Fibroblast of lung (primary cell): ENCODE measurements around the gene TMEM191C. TPM values are rescaled to one million over a fixed set of nuclear protein-coding genes. Genes with fewer than 3 reads are reported as not detected.
A peak's percentile ranks its signal among the peaks of the same experiment; 100 is the strongest.
"Not testable (repeated sequence)": the region's sequence is repeated elsewhere in the genome, so short reads cannot be mapped to it uniquely, and the experiment has no call there.

ENCODE experiments used
- DNase-seq, 2 donors: peaks; one replicate each; pipeline versions ENCODE4 v3.0.0 to v3.0.0-alpha.2; 2010; ENCODE audit warnings: low read depth in 2 of 2
- H2AFZ ChIP-seq: 2 replicates; pipeline ENCODE4 v1.5.1; 2012; ENCODE audit warnings: low read length, control low read depth, inconsistent platforms
- H3K27ac ChIP-seq: 2 replicates; pipeline ENCODE4 v1.5.1; 2011; ENCODE audit warnings: low read length, control low read depth; ENCODE audit not compliant: insufficient read depth
- H3K27me3 ChIP-seq: 2 replicates; pipeline ENCODE4 v1.5.1; 2011; ENCODE audit warnings: mild to moderate bottlenecking, low read length; ENCODE audit not compliant: control insufficient read depth, insufficient read depth
- H3K36me3 ChIP-seq: 2 replicates; pipeline ENCODE4 v1.5.1; 2011; ENCODE audit warnings: low read length; ENCODE audit not compliant: control insufficient read depth, insufficient read depth
- H3K4me1 ChIP-seq: 2 replicates; pipeline ENCODE4 v1.5.1; 2011; ENCODE audit warnings: low read length; ENCODE audit not compliant: control insufficient read depth, insufficient read depth; ENCODE audit errors: extremely low read depth
- H3K4me2 ChIP-seq: 2 replicates; pipeline ENCODE4 v1.5.1; 2011; ENCODE audit warnings: low read length, control low read depth; ENCODE audit not compliant: insufficient read depth; ENCODE audit errors: extremely low read depth
- H3K4me3 ChIP-seq, 4 experiments: fragments of 200-600 bp in 1 of 4; sonication (generic) in 1 of 4; replicated peaks in 1 of 4; 2 replicates each; pipeline ENCODE4 v1.5.1; 2011 to 2016; ENCODE audit warnings: low read length in 4 of 4, low read depth in 3 of 4, mild to moderate bottlenecking in 3 of 4, control low read depth in 2 of 4, inconsistent platforms in 1 of 4, mixed read lengths in 1 of 4; ENCODE audit not compliant: insufficient read depth in 1 of 4; ENCODE audit errors: control extremely low read depth in 1 of 4
- H3K79me2 ChIP-seq: 2 replicates; pipeline ENCODE4 v1.5.1; 2012; ENCODE audit warnings: mild to moderate bottlenecking, low read length, inconsistent platforms; ENCODE audit not compliant: control insufficient read depth, insufficient read depth
- H3K9ac ChIP-seq: 2 replicates; pipeline ENCODE4 v1.5.1; 2011; ENCODE audit warnings: mild to moderate bottlenecking, low read length, control low read depth; ENCODE audit not compliant: insufficient read depth
- H3K9me3 ChIP-seq: 2 replicates; pipeline ENCODE4 v1.5.1; 2012; ENCODE audit warnings: low read depth, low read length; ENCODE audit not compliant: control insufficient read depth, insufficient read depth
- H4K20me1 ChIP-seq: 2 replicates; pipeline ENCODE4 v1.5.1; 2011; ENCODE audit warnings: low read length; ENCODE audit not compliant: control insufficient read depth, insufficient read depth; ENCODE audit errors: extremely low read depth
- polyA minus RNA-seq: library from RNA; depleted of rRNA, polyadenylated mRNA; stranded (reverse); fragments of >200 nt; gene quantifications from 2 replicates; pipeline ENCODE4 v1.2.3, GENCODE V29; 2011; ENCODE audit warnings: low replicate concordance
- polyA plus RNA-seq, 2 donors: library from polyadenylated mRNA; depleted of rRNA in 1 of 2; stranded (reverse) in 1 of 2; unstranded in 1 of 2; fragments of >200 nt; gene quantifications; 2 replicates each; pipeline ENCODE4 v1.2.1, GENCODE V29; 2011 to 2012; ENCODE audit warnings: missing spikeins in 1 of 2
- total RNA-seq: library from RNA; depleted of rRNA; stranded (reverse); fragments of >200 nt; gene quantifications from 2 replicates; pipeline ENCODE4 v1.2.1, GENCODE V29; 2014

Gene TMEM191C
- total RNA-seq (0.51 and 2.6 TPM in 2 replicates), polyA plus RNA-seq (0.36 and 1.9 TPM in 2 replicates), polyA minus RNA-seq (not detected in 2 replicates)
- 0.73 and 1.9 TPM in 2 replicates for polyA plus RNA-seq (2012)

DNA sequence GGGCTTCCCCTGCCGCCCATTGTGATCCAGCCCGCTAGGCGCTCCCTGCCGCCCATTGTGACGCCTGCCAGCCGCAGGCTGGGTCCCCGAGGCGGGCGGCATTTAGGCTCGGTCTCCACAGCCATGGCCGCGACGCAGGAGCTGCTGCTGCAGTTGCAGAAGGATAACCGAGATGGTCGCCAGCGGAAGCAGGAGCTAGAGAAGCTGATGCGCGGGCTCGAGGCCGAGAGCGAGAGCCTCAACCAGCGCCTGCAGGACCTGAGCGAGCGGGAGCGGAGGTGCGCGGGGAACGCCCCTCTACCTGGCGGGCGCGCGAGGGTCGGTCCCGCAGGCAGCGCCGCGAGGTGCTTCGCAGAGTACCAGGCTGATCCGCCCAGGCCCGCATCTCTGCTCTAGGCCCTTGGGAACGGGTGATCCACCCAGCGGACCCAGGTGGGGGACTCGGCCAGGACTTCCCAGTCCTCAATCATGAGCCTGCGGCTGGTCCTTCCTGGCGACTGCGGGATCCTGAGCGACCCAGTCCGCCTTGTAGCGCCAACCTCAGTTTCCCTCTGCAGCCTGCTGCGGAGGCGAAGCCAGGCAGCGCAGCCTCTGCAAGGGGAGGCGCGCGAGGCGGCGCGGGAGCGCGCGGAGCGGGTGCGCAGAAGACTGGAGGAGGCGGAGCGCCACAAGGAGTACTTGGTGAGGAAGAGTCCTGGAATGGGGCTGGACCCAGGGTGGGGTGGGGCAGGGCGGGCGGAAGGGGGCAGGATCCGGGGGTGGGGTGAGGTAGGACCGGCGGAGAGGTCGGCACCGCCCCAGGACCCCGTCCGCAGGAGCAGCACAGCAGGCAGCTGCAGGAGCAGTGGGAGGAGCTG lies at the start of gene TMEM191C:
TMEM191C (plus strand) TSS at position 51 of the 857 bp plus-strand sequence; CDS start at position 124, 73 bp downstream.
- H3K4me3 ChIP-seq = peak within 1 kb of the TSS in 3 of 4 experiments; percentile 24 to 51 (median 42)

DNA sequence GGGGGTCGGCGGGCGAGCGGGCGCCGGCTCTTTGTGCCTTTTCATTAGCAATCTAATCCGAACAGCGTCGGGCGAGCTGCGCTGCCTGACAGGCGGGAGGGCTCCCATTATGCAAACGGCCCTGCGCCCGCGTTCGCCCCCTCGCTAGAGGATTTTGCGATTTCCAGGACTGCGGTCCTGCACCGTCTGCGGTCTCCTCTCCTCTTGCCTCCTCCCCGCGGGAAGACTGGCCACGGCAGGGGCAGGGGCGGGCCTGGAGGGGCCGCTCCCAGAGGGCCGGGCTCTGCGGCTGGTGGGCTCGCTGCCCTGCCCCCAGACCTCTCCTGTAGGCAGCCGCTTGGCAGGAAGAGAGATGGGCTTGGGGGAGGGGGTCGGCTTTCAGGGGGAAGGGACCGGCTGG lies 49.3 kb upstream of the TMEM191C start:
- not testable (repeated sequence) for H2AFZ ChIP-seq, H4K20me1 ChIP-seq, H3K27me3 ChIP-seq, H3K79me2 ChIP-seq, H3K9me3 ChIP-seq, H3K4me2 ChIP-seq, H3K27ac ChIP-seq, H3K4me1 ChIP-seq, H3K36me3 ChIP-seq, DNase-seq
- H3K9ac ChIP-seq = peak overlapping the region; percentile 16
- H3K4me3 ChIP-seq = peak overlapping the region in 1 of 4 experiments; percentile 49

More for the DNA sequence above, at the start of gene TMEM191C:
- H3K4me1 ChIP-seq, H3K9me3 ChIP-seq, H4K20me1 ChIP-seq, H3K36me3 ChIP-seq, H2AFZ ChIP-seq, H3K27ac ChIP-seq, H3K27me3 ChIP-seq, H3K79me2 ChIP-seq, DNase-seq, H3K4me2 ChIP-seq, H3K9ac ChIP-seq: not testable (repeated sequence)

DNA sequence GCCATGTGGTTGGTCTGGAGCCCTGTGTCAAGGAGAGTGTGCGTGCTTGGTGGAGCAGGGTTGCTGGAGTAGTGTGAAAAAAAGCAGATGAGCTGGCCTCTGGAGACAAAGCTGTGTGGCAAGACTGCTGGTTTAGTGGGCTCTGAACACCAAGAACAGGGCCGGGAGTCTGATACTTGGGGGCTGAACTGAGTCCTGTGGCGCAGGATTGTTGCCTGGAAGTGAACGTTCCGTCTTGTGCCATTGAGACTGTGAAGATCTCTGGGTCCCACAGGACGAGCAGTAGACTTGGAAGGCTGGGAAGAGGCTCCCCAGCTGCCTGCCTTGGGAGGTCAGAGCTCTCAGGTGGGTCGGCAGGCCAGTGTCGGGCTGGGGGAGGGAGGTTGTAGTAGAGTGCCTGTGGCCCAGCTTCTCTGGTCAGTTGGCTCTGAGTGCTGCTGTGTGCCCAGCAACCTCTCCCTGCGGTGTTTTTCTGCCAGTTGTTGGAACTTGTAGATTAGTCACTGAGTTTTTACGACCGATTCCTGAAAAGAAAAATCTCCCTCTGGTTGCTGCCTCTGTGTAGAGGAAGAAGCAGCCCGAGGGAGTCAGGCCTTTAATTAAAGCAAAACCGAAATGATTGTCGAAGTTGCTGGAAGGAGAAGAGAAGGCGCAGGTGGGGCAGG lies 48.1 kb upstream of the TMEM191C start:
- not testable (repeated sequence) for DNase-seq, H3K36me3 ChIP-seq, H3K9ac ChIP-seq, H3K4me1 ChIP-seq, H2AFZ ChIP-seq, H3K4me2 ChIP-seq, H3K27me3 ChIP-seq, H3K79me2 ChIP-seq, H3K27ac ChIP-seq, H4K20me1 ChIP-seq, H3K4me3 ChIP-seq, H3K9me3 ChIP-seq

DNA sequence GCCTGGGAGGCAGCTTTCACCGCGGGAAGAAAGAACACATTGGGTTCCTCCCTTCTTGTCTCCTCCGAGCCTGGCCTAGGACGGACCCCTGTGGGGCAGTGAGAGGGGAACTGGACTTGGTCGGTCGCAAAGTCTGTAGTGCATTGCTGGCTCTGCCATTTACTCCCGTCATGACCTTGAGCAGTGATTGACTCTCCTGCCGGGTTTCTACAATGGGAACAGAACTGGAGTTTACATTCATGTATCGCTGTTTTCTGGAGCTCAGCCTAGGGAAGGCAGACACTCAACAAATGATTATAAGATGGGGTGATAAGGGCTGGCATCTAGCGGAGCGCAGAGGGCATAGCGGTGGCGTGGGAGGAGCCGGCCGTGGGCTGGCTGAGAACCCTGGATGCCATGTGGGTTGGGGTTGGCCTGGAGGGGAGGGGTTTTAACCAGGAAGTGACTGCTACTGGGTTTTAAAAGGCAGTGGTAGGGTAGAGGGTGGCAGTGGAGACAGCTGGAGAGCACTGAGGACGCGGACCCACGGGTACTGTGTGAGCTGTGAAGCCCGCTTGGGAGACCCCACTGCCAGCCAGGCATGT lies 46.9 kb upstream of the TMEM191C start:
- H3K4me3 ChIP-seq, H3K4me1 ChIP-seq, DNase-seq, H3K27ac ChIP-seq, H3K4me2 ChIP-seq, H3K9me3 ChIP-seq, H3K79me2 ChIP-seq, H3K27me3 ChIP-seq, H3K9ac ChIP-seq, H2AFZ ChIP-seq, H3K36me3 ChIP-seq, H4K20me1 ChIP-seq: not testable (repeated sequence)

DNA sequence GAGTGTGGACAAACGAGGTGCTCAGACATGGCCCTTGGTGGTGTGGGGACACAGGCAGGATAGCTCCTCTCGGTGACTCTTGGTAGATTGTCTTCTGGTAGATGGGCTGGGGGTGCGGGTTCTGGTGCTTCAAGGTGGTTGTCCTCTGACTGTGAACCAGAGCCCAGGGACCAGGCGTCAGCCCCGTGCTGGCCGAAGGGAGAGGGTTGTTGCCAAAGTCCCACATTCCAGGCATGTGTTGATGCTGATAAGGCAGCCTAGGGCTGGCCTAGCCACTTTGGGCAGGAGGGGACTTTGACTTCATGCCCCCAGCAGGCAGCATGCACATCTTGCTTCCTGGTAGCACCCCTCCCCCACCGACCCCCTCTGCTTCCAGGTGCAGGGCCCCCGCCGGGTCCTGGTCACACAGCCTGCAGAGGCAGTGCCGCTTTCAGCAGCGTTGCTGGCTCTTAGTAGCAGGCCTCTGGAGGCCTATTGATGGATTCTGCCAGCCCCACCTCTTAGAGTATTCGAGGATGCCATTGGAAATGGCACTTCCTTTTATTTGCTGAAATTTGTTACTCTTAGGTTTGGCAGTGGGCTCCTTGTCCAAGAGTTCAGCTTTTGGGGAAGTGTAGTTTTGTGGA lies 43.0 kb upstream of the TMEM191C start:
- not testable (repeated sequence) for H3K4me2 ChIP-seq, H3K27me3 ChIP-seq, H3K4me3 ChIP-seq, H2AFZ ChIP-seq, H3K9ac ChIP-seq, H3K36me3 ChIP-seq, H3K27ac ChIP-seq, H3K4me1 ChIP-seq, H3K9me3 ChIP-seq, DNase-seq, H3K79me2 ChIP-seq, H4K20me1 ChIP-seq

DNA sequence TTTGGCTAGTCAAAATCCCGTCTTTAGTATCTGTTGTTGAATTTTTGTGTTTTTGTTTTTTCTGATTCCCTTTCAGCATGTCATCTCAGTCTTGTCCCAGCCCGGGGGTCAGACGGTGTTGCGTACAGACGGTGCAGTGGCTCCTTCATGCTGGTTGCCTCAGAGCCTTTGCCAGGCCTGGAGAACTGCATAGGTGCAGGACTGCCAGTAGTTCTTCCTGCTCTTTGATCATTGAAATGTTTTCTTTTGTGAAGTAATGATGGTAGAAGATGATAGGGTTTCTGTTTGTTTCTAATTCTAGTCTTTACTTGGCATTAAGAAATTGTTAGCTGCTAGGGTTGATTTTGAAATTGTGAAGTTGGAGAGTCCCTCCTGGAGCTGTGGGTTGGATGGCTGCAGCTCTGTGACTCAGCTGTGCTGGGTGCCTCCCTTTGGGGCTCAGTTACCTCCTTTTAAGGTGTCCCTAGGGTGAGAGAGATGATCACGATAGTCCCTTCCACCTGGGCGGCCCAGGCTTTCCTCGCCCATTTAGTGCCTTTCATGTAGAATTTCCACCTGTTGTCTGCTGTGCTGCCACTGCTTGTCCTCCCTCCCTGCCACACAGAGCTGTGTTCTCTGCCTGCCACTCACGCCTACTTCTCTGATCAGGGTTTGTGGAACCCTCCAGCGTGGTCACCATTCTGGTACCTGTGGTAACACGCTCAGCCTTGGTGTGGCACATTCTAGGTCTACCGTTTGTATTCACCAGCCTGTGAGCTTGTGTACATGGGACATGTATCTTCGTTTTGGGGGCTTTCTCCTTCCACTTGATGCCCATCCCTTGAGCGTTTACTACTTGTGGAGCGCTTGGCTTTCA lies 32.6 kb upstream of the TMEM191C start:
- DNase-seq, H3K4me3 ChIP-seq: not testable (repeated sequence)

More for the DNA sequence above, 32.6 kb upstream of the TMEM191C start:
- H3K27me3 ChIP-seq, H3K36me3 ChIP-seq, H4K20me1 ChIP-seq, H3K9ac ChIP-seq, H3K4me1 ChIP-seq, H2AFZ ChIP-seq, H3K9me3 ChIP-seq, H3K4me2 ChIP-seq, H3K27ac ChIP-seq, H3K79me2 ChIP-seq: not testable (repeated sequence)
